ENCODE data around the gene IFNL3. TPM values are rescaled to one million over a fixed set of nuclear protein-coding genes. Genes with fewer than 3 reads are reported as not detected.
"Not testable (repeated sequence)": the region's sequence is repeated elsewhere in the genome, so short reads cannot be mapped to it uniquely, and the experiment has no call there.

IFNL3 gene
- total RNA-seq, 1 experiment from 2014 or later = not detected

DNA sequence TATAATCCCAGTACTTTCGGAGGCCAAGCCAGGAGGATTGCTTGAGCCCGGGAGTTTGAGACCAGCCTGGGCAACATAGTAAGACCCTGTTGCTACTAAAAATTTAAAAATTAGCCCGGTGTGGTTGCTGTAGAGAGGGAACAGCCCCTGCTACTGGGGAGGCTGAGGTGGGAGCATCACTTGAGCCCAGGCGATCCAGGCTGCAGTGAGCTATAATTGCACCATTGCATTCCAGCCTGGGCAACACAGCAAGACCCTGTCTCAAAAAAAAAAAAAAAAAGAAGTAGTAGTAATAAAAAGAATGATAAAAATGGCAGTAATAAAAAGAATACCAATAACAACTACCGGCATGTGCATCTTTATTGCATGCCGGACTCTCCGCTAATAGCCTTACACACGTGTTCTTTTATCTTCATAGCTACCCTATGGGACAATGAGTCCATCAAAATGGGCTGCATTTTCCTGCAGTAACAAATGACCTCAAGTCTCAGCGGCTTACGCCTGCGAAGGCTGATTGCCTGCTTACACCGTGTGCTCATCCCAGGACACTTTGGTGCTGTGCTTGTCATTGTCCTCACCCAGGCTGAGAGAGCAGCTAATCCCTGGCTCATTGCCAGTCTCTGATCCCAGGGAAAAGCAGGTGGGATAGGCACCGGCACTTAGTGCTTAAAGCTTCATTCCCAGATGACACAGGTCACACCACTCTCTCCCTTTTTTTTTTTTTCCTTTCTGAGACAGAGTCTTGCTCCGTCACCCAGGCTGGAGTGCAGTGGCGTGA is 26.4 kb downstream of the IFNL3 start:
- DNase-seq (ENCODE audit: low read depth) = no peak

DNA sequence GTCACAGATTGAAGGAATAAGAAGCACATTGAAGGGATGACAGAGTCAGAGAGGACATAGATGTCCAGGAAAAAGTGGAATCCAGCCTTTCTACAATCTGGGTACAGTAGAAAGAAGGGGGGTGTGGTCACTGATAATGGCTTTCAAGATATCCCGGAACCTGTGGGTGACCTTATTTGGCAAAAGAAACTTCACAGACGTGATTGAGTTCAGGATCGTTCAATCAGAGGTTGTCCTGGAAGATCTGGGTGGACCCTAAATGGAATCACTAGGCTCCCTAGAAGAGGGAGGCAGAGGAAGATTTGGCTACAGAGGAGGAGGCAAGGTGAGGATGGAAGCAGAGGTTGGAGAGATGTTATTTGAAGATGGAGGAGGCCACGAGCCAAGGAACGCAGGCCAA is 27.7 kb downstream of the IFNL3 start:
- DNase-seq (ENCODE audit: low read depth) = no peak

DNA sequence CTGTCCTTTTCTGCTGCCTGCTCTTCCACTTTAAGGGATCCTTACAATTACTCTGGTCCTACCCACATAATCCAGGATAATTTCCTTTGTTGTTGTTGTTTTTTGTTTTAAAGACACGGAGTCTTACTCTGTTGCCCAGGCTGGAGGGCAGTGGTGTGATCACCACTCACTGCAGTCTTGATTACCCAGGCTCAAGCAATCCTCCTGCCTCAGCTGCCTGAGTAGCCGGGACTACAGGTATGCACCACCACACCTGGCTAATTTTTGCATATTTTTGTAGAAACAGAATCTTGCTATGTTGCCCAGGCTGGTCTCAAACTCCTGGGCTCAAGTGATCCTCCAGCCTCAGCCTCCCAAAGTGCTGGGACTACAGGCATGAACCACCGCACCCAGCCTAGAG is 29.5 kb downstream of the IFNL3 start:
- DNase-seq (ENCODE audit: low read depth) = not testable (repeated sequence)

DNA sequence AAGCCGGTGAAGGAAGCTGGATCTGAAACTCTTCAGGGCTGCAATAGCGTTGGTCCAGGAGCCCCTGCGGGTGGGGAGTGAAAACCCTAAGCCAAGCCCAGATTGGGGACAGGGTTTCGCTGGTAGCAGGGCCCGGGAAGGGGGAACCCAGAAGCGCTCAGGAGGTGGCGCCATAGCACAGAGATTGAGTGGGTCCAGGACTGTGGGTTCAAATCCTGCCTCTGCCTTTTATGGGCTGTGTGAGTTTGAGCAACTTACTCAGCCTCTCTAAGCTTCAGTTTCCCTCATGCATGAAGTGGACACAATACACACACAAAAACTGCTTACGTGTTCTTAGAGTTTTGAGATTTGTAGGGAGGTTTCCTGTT is 32.4 kb downstream of the IFNL3 start:
- no peak for DNase-seq (ENCODE audit: low read depth)

DNA sequence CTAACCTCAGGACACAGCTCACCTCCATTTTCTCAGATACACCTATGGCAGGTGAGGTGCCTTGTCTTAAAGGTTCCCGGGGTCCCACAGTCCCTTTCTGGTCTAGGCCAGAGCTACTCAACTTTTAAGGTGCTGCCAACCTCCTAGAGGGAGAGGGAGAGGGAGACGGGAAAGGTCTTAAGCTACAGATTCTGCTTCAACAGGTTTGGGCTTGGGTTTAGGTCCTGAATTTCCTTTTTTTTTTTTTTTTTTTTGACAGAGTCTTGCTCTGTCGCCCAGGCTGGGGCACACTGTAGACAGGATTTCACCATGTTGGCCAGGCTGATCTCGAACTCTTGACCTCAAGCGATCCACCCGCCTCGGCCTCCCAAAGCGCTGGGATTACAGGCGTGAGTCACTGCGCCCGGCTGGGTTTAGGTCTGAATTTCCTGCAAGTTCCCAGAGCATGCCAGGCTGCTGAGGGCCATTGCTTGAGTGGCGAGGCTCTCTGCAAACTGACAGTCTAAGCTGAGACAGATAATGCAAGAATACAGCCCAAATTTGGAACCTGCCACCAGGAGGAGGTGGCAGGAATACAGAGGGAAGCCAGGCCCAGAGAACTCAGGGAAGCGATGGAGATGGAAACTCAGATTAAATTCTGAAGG is 33.0 kb downstream of the IFNL3 start:
- DNase-seq (ENCODE audit: low read depth) = peak; percentile 43

DNA sequence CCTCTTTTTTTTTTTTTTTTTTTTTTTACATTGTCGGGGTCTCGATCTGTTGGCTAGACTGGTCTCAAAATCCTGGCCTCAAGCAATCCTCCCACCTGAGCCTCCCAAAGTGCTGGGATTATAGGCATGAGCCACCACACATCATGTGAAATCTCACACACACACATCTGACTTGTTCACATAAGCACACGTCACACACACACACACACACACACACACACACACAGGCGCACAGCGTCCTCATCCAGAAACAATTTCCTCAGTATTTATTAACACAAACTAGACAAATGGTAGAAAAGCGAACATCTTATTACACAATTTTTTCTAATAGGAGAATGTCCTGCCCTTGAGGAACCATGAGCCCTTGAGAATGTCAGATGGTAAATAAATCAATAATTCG is 35.6 kb downstream of the IFNL3 start:
- no peak for DNase-seq (ENCODE audit: low read depth)

DNA sequence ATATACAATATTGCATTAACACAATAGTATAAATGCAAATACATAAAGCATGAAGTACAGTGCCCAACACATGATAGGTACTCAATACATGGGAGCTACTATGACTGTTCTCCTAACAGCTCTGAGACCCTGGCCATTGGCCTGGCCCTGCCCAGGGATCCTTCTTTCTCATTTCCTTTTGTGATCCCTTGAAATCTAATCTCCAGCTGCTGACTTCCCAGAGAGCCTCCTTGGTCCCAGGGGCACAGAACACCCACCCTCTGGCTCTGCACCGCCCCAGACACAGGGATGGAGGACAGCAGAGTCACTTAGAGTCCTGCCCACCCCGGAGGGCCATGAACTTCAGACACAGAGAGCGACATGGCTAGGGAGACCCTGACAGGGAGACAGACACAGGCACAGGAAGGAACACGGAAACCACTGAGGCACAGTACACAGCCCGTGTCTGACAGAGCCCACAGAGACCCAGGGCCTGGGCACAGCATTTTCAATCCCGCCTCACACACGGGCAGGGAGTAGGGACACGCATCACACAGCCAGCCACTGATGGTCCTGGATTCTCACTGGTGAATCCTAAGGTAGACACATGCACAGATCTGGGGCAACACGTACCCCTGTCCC is 36.5 kb downstream of the IFNL3 start:
- no peak for DNase-seq (ENCODE audit: low read depth)

DNA sequence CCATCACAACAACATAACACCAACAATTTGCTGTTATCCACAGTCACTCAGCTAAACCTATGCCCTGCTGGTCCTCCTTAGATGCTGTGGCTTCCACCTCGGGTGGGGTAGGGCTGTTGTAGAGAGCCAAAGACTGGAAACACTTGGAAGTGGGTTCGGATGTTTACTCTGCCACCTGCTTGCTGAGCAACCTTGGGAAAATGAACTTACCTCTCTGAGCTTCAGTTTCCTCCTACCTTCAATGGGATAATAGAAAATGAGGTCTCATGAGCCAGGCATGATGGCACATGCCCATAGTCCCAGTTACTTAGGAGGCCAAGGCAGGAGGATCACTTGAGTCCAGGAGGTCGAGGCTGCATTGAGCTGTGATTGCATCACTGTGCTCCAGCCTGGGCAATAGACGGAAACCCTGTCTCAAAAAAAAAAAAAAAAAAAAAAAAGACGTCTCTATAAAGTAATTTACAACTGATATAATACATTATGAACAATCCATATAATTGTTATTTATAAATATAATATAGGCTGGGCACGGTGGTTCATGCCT is 37.4 kb downstream of the IFNL3 start:
- DNase-seq (ENCODE audit: low read depth) = no peak

DNA sequence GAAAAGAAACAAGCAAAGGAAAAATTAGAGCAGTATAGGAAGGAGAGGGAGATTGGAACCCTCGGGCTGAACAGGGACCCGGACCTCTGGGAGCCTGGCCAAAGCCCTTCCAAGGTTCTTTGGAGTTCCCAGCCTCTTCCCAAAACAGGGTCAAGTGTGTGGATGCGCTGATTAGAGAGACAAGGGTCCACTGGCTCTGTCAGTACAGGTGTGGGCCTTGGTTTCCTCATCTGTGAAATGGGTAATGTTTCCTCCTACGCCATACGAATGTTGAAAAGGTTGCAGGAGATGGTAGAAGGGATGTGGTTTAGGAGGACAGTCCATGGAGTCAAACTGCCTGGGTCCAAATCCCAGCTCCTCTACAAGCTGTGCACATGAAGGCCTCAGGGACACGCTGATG is 38.7 kb downstream of the IFNL3 start:
- DNase-seq (ENCODE audit: low read depth) = no peak

DNA sequence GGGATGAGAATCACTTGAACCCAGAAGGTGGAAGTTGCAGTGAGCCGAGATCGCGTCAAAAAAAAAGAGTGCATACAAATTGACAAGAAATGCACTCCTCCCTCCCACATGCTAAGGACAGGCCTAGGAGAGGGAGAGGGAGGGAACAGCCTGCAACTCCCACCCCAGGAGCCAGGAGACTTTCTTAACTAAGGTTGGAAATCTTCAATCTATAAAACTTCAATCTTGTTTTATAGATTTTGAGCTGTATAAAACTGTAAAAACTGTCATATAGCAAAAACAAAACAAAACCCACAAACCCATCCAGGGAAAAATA is 39.4 kb downstream of the IFNL3 start:
- no peak for DNase-seq (ENCODE audit: low read depth)

DNA sequence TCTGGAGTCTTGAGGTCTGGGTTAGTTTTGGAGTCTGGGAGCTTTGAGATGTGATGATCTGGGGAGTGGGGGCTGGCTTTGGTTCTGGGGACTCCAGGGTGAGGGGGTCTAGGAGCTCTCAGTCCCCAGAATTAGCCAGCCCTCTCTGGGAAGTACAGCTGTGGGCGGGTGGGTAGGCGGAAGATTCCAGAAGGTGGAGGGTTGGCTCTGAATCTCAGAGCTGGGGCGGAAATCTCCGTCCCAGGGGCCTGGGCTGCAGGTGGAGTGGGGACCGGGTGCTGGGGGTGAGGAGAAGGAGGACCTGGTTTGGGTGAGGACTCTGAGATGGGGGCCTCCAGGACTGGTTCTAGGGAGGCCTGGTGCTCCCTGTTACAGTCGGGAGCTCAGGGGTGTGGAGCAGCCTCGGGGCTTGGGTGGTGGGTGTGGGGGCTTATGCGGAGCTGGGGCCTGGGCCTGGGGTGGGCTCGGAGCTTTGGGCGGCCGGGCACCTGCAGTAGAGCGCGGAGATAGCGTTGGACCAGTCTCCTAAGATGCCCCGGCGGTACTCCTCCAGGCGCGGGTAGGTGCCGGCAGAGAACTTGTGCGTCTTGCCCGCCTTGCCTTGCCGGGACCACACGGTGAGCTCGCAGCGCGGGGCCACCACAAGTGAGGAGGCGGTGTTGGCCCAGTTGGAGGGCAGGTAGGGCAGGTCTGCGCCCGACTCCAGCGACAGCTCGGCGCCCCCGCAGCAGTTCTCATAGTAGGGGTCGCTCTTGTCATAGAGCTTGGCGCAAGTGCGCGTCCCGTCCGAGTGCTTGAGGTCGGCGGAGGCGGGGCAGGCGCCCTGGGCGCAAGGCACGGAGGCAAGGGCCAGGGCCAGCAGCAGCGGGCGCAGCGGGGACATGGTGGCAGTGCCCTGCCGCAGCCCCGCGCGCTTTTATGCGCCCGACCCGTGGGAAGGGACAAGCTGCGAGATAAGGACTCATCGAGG is 41.1 kb downstream of the IFNL3 start, which contains the start of gene SYCN:
TSS of gene SYCN (minus strand) at position 892 of the 970 bp plus-strand sequence. CDS start at position 883, 9 bp downstream.
- DNase-seq (ENCODE audit: low read depth) = no peak

DNA sequence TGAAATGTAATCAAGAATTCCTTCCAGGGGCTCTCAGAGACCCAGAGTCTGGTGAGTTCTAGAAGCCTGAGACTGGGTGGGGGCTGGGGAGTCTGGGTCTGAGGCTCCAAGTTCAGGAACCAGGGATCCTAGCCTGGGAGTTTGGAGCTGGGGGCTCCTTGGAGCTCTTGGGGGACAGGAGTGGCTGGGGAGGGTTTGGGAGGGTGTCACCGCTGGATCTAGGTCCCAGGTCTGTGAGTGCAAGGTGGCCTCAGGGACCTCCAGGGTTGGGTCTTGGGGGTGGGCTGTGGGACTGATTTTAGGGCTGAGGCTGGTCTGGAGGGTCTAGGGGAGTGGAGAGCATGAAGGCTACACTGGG is 41.8 kb downstream of the IFNL3 start:
- no peak for DNase-seq (ENCODE audit: low read depth)

DNA sequence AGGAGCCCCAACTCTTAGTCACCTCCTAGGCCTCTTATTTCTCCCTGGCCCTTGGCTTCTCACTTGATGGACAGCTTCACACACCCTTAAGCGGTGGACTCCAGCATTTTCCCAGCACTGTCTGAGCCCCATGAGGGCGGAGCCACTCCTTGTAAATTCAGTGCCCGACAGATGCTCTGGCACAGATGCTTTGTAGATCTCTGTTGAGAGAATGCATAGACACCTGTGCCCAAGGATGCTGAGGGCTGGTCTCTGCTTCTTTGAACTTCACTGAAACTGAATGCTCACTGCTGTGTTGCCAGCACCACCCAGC is 44.0 kb downstream of the IFNL3 start:
- no peak for DNase-seq (ENCODE audit: low read depth)

DNA sequence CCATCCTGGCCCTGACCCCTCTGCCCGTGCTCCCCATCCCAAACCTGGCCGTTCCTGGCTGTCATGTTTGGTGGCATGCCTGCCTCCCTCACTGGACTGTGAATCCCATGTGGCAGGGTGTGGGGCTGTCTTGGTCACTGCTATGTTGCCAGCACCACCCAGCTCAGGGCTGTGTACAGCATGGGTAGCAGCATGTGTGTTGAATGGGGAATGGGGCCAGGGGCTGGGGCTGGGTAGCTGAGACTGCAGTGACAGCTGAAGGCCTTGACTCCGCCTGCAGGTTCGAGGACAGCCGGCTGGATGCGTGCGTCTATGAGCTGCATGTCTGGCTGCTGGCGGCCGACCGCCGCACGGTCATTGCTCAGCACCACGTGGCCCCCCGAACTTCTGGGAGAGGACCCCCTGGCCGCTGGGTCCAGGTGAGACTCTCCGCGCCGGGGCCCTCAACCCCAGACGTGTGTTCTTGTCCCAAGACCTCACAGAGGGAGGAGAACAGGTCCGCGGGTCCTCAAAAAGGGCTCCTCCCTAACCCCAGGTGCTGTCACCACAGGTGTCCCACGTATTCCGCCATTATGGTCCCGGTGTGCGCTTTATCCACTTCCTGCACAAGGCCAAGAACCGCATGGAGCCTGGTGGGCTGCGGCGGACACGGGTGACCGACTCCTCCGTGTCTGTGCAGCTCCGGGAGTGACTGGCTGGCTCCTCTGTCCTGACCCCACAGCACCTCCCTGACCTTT is 44.6 kb downstream of the IFNL3 start:
- no peak for DNase-seq (ENCODE audit: low read depth)

DNA sequence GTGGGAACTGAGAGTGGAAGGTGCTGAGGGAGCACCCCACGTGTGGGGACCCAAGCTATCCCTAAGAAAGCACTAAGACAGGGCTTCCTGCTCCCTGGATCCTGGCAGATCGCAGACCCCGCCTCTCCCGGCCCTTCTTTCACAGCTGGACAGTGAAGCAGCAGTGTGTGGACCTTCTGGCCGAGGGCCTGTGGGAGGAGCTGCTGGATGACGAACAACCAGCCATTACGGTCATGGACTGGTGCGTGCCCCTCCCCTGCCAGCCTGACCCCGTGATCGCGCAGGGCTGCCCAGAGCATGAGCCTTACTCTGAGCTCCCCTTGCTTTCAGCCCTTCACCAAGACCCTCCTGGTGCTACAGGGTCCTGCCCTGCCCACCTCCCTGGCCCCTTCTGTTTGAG is 45.8 kb downstream of the IFNL3 start:
- peak; percentile 71 for DNase-seq (ENCODE audit: low read depth)

DNA sequence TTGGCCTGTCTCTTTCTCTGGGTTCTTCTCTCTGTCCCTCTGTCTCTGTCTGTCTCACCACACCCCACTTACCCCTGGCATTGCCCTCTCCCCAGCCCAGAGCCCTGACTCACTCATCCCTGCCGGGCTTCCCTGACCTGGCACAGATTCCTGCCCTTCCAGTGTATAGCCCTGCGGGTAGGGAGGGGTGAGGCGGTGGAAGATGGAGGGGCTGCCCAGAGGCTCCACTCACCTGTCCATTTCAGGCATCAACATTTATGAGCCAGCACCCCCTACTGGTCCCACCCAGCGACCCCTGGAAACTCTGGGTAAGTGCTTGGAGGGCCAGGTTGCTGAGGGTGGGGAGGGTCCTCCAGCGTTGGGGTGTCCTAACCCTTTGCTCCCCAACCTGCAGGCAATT is 47.0 kb downstream of the IFNL3 start:
- peak; percentile 49 for DNase-seq (ENCODE audit: low read depth)

DNA sequence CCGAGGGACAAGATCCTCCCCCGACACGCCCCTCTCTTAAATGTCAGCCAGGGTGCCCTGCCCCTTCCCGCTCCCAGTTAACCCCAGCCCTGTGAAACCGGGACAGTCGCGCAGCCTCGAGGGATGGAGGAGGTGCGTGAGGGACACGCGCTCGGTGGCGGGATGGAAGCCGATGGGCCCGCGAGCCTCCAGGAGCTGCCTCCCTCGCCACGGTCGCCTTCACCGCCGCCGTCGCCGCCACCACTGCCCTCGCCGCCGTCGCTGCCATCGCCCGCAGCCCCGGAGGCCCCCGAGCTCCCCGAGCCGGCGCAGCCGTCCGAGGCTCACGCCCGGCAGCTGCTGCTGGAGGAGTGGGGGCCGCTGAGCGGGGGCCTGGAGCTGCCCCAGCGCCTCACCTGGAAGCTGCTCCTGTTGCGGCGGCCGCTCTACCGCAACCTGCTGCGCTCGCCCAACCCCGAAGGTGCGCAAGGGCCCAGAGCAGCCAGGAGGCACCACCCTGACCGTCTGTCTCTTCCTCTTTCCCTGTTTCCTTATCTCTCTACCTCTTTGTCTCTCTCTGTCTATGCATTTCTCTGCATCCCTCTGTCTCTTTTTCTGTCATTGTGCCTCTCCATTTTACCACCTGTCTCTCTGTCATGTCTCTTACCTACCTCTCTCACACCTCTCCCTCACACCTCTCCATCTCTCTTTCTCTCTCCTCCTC is 47.8 kb downstream of the IFNL3 start, which contains the start of gene NCCRP1:
TSS of gene NCCRP1 (plus strand) at position 105 of the 703 bp plus-strand sequence. CDS start at position 124, 19 bp downstream.
- DNase-seq (ENCODE audit: low read depth) = no peak

DNA sequence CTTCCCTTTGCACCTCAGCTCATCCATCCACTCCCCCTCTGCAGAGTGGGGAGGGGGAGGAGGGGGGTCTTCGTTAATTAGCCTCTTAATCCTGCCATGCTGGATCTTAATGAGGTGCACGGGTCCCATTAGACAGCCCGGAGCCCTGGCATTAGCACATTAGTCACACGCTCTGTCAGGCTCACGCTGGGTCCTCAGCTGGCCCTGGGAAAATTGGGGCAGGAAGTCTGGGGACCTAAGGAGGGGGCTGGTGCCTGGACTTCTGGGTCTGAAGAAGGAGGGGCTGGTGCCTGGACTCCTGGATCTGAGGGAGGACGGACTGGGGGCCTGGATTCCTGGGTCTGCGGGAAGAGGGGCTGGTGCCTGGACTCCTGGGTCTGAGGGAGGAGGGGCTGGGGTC is 48.5 kb downstream of the IFNL3 start:
- no peak for DNase-seq (ENCODE audit: low read depth)

DNA sequence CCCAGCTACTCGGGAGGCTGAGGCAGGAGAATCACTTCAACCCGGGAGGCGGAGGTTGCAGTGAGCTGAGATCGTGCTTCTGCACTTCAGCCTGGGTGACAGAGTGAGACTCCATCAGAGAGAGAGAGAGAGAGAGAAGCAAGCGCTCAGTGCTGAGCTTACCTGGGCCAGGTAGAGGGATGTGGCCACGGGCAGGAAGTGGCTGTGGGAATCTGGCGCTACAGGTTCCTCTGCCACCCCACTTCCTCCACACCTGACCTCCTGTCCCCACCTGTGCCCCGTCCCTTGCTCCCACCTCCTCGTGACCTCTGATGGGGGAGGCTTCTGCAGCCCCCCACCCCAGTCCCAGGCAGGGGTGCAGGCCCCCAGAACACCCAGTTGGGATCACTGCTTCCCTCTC is 49.1 kb downstream of the IFNL3 start:
- DNase-seq (ENCODE audit: low read depth) = no peak

DNA sequence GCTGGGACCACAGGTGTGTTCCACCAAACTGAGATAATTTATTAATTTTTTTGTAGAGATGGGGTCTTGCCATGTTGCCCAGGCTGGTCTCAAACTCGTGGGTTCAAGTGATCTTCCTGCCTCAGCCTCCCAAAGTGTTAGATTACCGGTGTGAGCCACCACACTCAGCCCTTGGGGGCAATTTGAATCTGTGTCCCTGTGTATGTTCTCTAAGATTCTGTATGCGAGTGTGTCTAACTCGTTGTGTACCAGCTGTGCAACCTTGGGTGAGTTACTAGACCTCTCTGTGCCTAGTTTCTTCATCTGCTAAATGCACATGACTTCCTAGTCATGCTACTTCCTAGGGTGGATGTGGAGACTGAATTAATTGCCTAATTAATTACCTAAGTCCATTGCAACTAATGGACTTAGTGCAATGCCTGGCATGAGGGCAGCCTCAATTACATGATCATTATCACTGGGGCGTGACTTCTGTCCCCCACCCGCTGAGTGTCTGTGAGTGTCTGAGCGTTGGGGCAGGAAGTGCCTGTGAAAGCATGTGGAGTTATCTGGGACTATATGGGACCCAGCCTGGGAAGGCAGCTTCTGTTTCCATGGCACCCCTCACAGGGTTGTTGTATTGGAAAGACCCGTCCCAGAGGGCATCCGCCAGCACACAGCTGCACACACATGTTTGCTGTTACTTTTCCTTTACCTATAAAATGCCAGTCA is 49.8 kb downstream of the IFNL3 start:
- DNase-seq (ENCODE audit: low read depth) = peak; percentile 36
